Left lung (tissue), 10 donors: Measurements from ENCODE around the gene COG5. TPM values are rescaled to one million over a fixed set of nuclear protein-coding genes. Genes with fewer than 3 reads are reported as not detected.

Experiments used
- ATAC-seq: fragments of 200-7000 bp; cut with Tn5 transposase; one replicate; pipeline ENCODE4 v1.9.1; 2020; ENCODE audit warnings: moderate library complexity
- DNase-seq, 4 donors: peaks; one replicate each; pipeline ENCODE4 v3.0.0-alpha.2; 2013 to 2020
- H3K27ac ChIP-seq, 2 donors: fragments of 200-600 bp; sonication (generic) in 1 of 2; one replicate each; pipeline versions ENCODE4 v1.5.0 to v1.8.0; 2020 to 2021
- H3K27me3 ChIP-seq, 2 donors: fragments of 200-600 bp; sonication (generic) in 1 of 2; one replicate each; pipeline versions ENCODE4 v1.5.0 to v1.8.0; 2020 to 2021
- H3K36me3 ChIP-seq, 2 donors: fragments of 200-600 bp; sonication (generic) in 1 of 2; one replicate each; pipeline versions ENCODE4 v1.5.0 to v1.8.0; 2020 to 2021
- H3K4me1 ChIP-seq, 2 donors: fragments of 200-600 bp; one replicate each; pipeline ENCODE4 v1.8.0; 2021
- H3K4me3 ChIP-seq, 2 donors: fragments of 200-600 bp; sonication (generic) in 1 of 2; one replicate each; pipeline versions ENCODE4 v1.5.0 to v1.8.0; 2020 to 2021; ENCODE audit warnings: mild to moderate bottlenecking in 1 of 2
- H3K9me3 ChIP-seq, 2 donors: fragments of 200-600 bp; sonication (generic) in 1 of 2; one replicate each; pipeline versions ENCODE4 v1.5.0 to v1.8.0; 2020 to 2021
- intact Hi-C, 2 donors: fragments of 100-400 bp; cut with DNase I; formaldehyde crosslinking; loops; one replicate each; pipeline versions ENCODE4 v1.11.2 to v1.14.2; 2022
- polyA plus RNA-seq, 6 donors: library from polyadenylated mRNA; unstranded; fragments of 120-200 nt; gene quantifications; one replicate each; pipeline ENCODE4 v1.2.1, GENCODE V29; 2013; ENCODE audit not compliant: insufficient read length in 6 of 6
- total RNA-seq, 2 donors: library from RNA; stranded (reverse); fragmentation: NEBNext Ultra II Directional; extraction: Animal tissue kit (Norgen Biotek cat#: 25700); gene quantifications; one replicate each; pipeline ENCODE4 v1.2.1, GENCODE V29; 2021
- TF ChIP-seq, protein P1 (sequence below), 2 donors: fragments of 200-600 bp; sonication (generic) in 1 of 2; IDR thresholded peaks; one replicate each; pipeline versions ENCODE4 v1.5.0 to v1.8.0; 2021; ENCODE audit warnings: antibody characterized with exemption in 2 of 2
- donor health status: DM: no; HTN: yes; CAD: no.
- donor health status: DM: no; HTN: no; CAD: no.

COG5 gene
- total and polyA plus RNA-seq, 8 donors, result 26.9 to 42.6 (median 33.4) TPM

DNA sequence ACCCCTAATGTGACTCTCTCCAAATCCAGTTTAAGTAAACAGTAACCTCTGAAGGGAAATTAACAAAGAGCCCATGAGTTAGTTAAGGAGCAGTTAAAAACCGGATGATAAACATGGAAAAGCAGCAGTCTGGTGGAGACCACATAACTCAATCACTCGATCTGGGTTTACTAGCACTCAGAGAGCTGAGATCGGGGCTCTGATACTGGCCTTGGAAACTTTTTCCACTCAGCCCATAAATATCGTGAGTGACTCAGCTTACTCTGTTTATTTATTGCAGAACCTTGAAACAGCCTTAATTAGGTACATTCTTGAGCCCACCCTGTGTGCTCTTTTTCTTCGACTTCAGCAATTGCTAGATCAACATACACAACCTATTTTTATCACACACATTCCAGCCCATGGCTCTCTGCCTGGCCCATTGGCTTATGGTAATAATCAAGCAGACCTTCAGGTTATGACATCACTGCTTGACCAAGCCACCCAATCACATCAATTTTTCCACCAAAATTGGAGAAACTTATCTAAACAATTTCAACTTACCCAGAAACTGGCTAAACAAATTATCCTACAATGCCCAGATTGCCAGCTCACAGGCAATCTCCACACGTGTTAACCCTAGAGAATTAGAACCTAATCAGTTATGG is 176.0 kb downstream of the COG5 start:
- no peak for ATAC-seq
- Histone ChIP-seq H3K27me3 (no peaks in the 10 kb centered on the region), H3K27ac (peak overlapping the region; percentile 11), H3K9me3 (no peaks in the 10 kb centered on the region), H3K4me3 (no peak overlapping the region), H3K36me3 (no peaks in the 10 kb centered on the region), H3K4me1 (peaks cover 0 to 12% of the 10 kb centered on the region in 2 donors)
- intact Hi-C loops, result no loop called here
- TF ChIP-seq, protein P1, sequence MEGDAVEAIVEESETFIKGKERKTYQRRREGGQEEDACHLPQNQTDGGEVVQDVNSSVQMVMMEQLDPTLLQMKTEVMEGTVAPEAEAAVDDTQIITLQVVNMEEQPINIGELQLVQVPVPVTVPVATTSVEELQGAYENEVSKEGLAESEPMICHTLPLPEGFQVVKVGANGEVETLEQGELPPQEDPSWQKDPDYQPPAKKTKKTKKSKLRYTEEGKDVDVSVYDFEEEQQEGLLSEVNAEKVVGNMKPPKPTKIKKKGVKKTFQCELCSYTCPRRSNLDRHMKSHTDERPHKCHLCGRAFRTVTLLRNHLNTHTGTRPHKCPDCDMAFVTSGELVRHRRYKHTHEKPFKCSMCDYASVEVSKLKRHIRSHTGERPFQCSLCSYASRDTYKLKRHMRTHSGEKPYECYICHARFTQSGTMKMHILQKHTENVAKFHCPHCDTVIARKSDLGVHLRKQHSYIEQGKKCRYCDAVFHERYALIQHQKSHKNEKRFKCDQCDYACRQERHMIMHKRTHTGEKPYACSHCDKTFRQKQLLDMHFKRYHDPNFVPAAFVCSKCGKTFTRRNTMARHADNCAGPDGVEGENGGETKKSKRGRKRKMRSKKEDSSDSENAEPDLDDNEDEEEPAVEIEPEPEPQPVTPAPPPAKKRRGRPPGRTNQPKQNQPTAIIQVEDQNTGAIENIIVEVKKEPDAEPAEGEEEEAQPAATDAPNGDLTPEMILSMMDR (IDR thresholded peaks at IDR 0.05), result no peak
- no peak for DNase-seq

DNA sequence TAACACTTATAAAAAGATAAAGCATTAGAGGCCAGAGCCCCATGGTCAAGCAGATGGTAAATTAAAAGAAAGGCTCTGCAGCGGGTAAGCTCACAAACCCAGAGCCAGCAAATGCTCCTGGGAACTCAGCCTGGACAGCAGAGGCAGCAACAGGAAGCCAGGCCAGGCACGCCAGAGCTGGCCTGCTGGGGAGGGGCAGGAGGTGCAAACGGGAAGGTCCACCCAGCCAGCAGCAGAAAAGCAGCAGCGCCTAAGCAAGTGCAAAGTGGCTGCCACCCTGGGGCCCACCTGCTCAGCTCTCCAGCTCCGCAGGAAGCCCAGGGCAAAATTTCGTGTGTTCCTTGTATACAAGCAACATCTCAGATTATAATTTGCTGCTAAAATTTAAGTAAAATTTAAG is 176.6 kb downstream of the COG5 start:
- Histone ChIP-seq H3K4me3 (no peak overlapping the region), H3K27ac (peak overlapping the region; percentile 11), H3K9me3 (no peaks in the 10 kb centered on the region), H3K4me1 (peaks cover 0 to 12% of the 10 kb centered on the region in 2 donors), H3K27me3 (no peaks in the 10 kb centered on the region), H3K36me3 (no peaks in the 10 kb centered on the region)
- peak; percentile 41 for ATAC-seq
- TF ChIP-seq, protein P1 (IDR thresholded peaks at IDR 0.05), result no peak
- intact Hi-C loops, result no loop called here
- DNase-seq, result peak in 2 of 4 donors; percentile 10 to 65

DNA sequence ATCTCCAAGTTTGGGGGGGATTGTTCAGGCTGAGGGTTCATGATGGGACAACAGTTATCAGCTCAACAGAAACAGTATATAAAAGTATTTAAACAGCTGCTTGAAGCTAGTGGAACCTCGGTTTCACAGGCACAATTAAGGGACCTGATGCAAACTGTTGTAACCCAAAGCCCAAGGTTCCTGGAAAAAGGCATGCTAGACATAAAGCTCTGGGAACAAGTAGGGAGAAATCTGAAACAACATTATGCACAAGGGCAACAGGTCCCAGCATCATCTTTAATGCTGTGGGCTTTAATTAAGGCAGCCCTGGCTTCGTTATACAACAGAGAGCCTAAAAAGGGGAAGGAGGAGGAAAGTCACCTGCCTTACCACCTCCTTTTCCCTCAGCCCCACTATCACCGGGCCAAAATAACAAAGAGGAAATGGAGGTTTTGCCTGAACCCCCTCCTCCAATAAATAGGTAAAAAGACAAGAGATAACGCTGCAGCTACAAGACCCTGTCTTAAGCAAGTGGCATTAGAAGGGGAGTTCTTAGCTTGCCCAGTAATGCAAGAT is 177.1 kb downstream of the COG5 start:
- TF ChIP-seq, protein P1 (IDR thresholded peaks at IDR 0.05), result no peak
- intact Hi-C loops, result no loop called here

DNA sequence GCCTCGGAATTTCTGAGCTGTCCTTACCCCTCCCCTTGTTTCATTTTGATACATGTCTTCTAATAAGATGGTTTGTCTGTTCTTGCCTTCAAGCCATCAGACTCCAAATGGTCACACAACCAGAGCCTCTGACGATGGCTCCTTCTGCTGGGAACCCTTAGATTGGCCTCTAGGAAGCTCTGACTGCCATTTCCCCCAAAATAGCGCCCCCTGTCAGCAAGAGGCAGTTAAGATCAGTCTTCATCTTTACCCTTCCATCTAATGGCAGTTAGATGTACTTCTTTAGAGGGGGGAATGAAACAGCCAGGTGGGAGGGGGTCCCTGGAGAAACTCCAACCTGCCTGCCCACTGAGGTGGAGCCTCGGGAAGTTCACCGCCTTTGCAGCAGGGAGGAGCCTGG is 179.7 kb downstream of the COG5 start:
- ATAC-seq (no peak), DNase-seq (no peak)
- Histone ChIP-seq H3K4me1 (peaks cover 0 to 12% of the 10 kb centered on the region in 2 donors), H3K36me3 (no peaks in the 10 kb centered on the region), H3K27ac (no peak overlapping the region), H3K4me3 (no peak overlapping the region), H3K27me3 (no peaks in the 10 kb centered on the region), H3K9me3 (no peaks in the 10 kb centered on the region)
- intact Hi-C loops, result no loop called here
- TF ChIP-seq, protein P1 (IDR thresholded peaks at IDR 0.05), result no peak

More for the DNA sequence above, 177.1 kb downstream of the COG5 start:
- no peak for DNase-seq
- no peak overlapping the region for H3K27ac ChIP-seq
- peaks cover 0 to 12% of the 10 kb centered on the region in 2 donors for H3K4me1 ChIP-seq
- no peaks in the 10 kb centered on the region for H3K36me3 ChIP-seq
- no peaks in the 10 kb centered on the region for H3K27me3 ChIP-seq
- H3K9me3 ChIP-seq, result no peaks in the 10 kb centered on the region
- ATAC-seq, result no peak
- H3K4me3 ChIP-seq, result no peak overlapping the region

DNA sequence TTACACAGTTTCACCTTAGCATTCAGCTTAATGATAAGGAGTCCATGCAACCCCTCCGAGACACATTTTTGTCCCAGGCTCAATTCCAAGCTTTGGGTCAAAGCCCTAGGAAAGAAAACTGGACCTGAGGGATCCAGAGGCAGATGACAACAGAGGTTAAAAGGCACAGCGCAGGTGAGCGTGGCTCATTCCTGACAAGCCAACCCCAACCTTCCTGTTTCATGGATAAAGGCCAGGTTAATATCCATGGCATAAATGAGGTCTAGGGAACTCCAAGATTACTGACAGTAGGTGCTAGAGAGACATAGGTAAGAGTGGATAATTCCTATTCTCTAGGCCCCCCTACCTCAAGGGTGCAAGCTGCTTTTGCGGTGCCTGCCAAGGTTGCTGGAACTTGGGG is 180.5 kb downstream of the COG5 start:
- TF ChIP-seq, protein P1 (IDR thresholded peaks at IDR 0.05), result no peak
- DNase-seq (no peak), ATAC-seq (no peak)
- intact Hi-C loops, result no loop called here
- Histone ChIP-seq H3K27ac (no peak overlapping the region), H3K4me1 (peaks cover 0 to 12% of the 10 kb centered on the region in 2 donors), H3K36me3 (no peaks in the 10 kb centered on the region), H3K4me3 (no peak overlapping the region), H3K9me3 (no peaks in the 10 kb centered on the region), H3K27me3 (no peaks in the 10 kb centered on the region)
